Activated CD4-positive, alpha-beta T cell treated with anti-CD3 and anti-CD28 coated beads for 24 hours (primary cell): ENCODE results near the gene POU2AF1.
"Not testable (repeated sequence)": the region's sequence is repeated elsewhere in the genome, so short reads cannot be mapped to it uniquely, and the experiment has no call there.

ENCODE experiments used
- DNase-seq, 2 donors: peaks; one replicate each; pipeline ENCODE4 v3.0.0-alpha.2; 2020; ENCODE audit warnings: low read depth in 2 of 2

POU2AF1 gene

GRCh38 chr11:111409915-111410314 lies 30.8 kb upstream of the POU2AF1 start:
- DNase-seq: no peak

GRCh38 chr11:111408789-111409727 lies 30.0 kb upstream of the POU2AF1 start:
- no peak for DNase-seq

- no peak for DNase-seq
These were observed 28.6 kb upstream of the POU2AF1 start for GRCh38 chr11:111407652-111408051.

GRCh38 chr11:111406589-111406988 lies 27.5 kb upstream of the POU2AF1 start:
- no peak for DNase-seq

- DNase-seq: no peak
These were observed 27.0 kb upstream of the POU2AF1 start for GRCh38 chr11:111406091-111406490.

- DNase-seq: no peak
These were observed 26.5 kb upstream of the POU2AF1 start for GRCh38 chr11:111405551-111405950.

- no peak for DNase-seq
These were observed 24.1 kb upstream of the POU2AF1 start for GRCh38 chr11:111403051-111403726.

GRCh38 chr11:111402411-111402810 lies 23.3 kb upstream of the POU2AF1 start:
- DNase-seq: no peak

- not testable (repeated sequence) for DNase-seq
These were observed 22.9 kb upstream of the POU2AF1 start for GRCh38 chr11:111401957-111402356.

- no peak for DNase-seq
These were observed 21.5 kb upstream of the POU2AF1 start for GRCh38 chr11:111400595-111400994.

- no peak for DNase-seq
These were observed 20.3 kb upstream of the POU2AF1 start for GRCh38 chr11:111399187-111400031.

- DNase-seq: no peak
These were observed 18.0 kb upstream of the POU2AF1 start for GRCh38 chr11:111397034-111397433.

- no peak for DNase-seq
These were observed 16.7 kb upstream of the POU2AF1 start for GRCh38 chr11:111395749-111396148.

- no peak for DNase-seq
These were observed 16.0 kb upstream of the POU2AF1 start for GRCh38 chr11:111395081-111395480.

- not testable (repeated sequence) for DNase-seq
These were observed 15.1 kb upstream of the POU2AF1 start for GRCh38 chr11:111394147-111394546.

GRCh38 chr11:111393585-111393984 lies 14.5 kb upstream of the POU2AF1 start:
- no peak for DNase-seq

GRCh38 chr11:111393096-111393495 lies 14.0 kb upstream of the POU2AF1 start:
- DNase-seq: no peak

GRCh38 chr11:111392552-111392951 lies 13.5 kb upstream of the POU2AF1 start:
- no peak for DNase-seq

GRCh38 chr11:111391328-111392124 lies 12.5 kb upstream of the POU2AF1 start:
- no peak for DNase-seq

- no peak for DNase-seq
These were observed 9.8 kb upstream of the POU2AF1 start for GRCh38 chr11:111388842-111389241.

GRCh38 chr11:111388420-111388819 lies 9.3 kb upstream of the POU2AF1 start:
- DNase-seq: no peak
